ENCODE data around the gene PHKB.

Gene PHKB

DNA sequence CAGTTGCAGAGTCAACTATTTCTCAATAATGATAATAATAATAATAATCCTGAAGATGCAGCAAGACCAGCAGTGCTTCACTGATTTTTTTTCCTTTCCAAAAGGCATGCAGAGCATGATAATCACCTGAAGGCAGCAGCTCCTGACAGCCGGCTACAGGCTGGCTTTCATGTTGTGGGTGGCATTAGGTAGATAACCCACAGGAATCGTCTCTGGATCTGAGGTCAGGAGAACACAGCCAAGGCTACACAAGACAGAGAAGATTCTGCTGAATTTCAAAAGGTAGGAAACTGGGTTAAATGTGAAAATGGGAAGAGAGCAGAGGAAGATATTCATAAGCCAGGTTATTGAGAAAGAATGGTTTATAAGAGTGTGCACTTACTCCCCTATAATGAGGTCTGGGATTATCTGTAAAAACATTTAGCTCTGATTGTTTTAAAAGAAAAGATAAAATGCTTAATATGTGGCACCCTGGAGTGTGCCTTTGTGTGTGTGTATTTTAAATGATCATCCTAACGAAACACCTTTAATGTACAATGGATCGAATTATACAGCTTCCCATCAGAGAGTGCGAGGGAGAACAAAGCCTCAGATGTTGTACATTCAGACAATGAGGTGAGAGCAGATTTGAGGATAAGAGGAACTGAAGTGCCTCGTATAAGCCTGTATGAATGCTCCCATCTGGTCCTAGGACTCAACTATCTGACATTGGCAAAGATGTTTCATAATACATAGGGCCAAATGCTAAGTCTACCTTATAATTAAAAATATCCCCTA lies 273.1 kb downstream of the PHKB start:
- DNase-seq, result no peak

DNA sequence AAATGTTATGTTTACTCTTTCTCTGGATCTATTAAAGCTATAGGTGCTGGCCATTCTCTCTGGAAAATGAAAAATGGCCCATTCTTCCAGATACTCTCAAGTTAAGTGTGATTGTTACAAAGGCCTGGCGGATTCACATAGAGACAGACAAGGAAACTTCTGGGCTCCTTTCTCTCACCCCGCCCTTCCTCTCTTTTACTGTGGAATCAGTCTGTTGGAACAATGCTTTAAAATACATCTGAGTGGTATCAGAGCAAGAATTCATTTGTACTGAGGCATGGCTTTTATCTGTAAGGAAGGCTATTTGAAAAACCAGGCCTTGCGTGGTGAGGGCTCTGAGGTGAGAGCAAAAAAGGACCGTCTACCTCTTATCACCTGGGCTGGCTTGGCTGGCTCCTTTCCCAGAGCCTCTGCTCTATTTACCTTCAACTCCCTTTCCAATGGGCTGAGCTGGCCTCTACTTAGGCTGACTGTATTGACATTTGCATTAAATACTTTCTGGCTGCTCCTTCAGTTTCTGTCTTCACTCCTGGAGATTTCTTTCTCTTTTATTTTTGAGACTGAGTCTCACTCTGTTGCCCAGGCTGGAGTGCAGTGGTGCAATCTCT lies 274.0 kb downstream of the PHKB start:
- no peak for DNase-seq

DNA sequence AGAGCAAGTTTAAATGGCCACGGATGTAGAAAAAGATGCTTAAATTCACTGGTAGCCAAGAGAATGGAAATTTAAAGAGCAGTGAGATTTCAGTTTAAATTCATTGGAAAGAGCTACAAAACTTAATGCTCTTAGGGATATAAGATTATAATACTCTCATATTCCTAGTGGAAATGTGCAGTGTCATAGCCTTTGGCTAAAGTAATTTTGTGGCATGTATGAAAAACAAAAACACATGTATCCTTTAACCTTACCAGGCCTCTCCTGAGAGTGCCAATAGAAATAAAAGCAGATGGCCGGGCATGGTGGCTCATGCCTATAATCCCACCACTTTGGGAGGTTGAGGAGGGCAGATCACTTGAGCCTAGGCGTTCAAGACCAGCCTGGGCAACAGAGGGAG lies 289.2 kb downstream of the PHKB start:
- DNase-seq, result no peak
